Measurements from ENCODE around the gene USP13. TPM values are rescaled to one million over a fixed set of nuclear protein-coding genes. Genes with fewer than 3 reads are reported as not detected.
"Not testable (repeated sequence)": the region's sequence is repeated elsewhere in the genome, so short reads cannot be mapped to it uniquely, and the experiment has no call there.

USP13 gene
- total RNA-seq, 1 donor from 2014 or later, result 15.4 TPM

DNA sequence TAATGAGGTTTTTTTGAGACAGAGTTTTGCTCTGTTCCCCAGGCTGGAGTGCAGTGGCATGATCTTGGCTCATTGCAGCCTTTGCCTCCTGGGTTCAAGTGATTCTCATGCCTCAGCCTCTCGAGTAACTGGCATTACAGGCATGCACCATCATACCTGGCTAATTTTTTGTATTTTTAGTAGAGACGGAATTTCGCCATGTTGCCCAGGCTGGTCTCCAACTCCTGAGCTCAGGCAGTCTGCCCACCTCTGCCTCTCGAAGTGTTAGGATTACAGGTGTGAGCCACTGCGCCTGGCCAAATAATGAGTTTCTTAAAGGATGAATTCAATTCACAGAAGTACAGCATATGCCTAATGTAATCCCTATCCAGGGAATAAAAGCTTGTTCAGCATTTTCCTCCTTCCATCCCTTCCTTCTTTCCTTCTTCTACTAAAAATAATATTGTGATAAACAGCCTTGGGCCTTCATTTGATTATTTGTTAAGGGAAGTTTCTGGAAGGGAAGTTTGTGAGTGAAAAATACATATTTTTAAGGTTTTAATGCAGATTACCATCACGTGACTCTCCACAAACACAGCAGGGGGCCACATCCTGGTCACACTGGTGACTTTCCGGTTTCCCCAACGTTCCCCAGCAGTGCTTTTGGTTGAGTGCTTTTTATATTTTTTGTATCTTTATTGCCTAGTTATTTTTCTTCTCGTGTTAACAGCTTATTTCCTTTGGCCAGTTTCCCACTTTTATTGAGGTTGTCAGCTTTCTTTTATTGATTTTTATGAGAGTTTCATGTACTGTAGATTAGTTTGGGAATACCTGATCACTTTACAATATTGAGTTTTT is 116.8 kb downstream of the USP13 start:
- intact Hi-C loops (cut with DNase I), result no loop called here
- peaks cover 3% of the 10 kb centered on the region for H3K4me1 ChIP-seq
- H3K27ac ChIP-seq, result no peak overlapping the region
- H3K4me3 ChIP-seq, result no peak overlapping the region
- ATAC-seq (no peak), DNase-seq (no peak)
- TF ChIP-seq, protein P1, sequence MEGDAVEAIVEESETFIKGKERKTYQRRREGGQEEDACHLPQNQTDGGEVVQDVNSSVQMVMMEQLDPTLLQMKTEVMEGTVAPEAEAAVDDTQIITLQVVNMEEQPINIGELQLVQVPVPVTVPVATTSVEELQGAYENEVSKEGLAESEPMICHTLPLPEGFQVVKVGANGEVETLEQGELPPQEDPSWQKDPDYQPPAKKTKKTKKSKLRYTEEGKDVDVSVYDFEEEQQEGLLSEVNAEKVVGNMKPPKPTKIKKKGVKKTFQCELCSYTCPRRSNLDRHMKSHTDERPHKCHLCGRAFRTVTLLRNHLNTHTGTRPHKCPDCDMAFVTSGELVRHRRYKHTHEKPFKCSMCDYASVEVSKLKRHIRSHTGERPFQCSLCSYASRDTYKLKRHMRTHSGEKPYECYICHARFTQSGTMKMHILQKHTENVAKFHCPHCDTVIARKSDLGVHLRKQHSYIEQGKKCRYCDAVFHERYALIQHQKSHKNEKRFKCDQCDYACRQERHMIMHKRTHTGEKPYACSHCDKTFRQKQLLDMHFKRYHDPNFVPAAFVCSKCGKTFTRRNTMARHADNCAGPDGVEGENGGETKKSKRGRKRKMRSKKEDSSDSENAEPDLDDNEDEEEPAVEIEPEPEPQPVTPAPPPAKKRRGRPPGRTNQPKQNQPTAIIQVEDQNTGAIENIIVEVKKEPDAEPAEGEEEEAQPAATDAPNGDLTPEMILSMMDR (IDR thresholded peaks at IDR 0.05), result no peak
- H3K9me3 ChIP-seq, result no peaks in the 10 kb centered on the region
- H3K27me3 ChIP-seq, result no peaks in the 10 kb centered on the region
- H3K36me3 ChIP-seq, result peaks cover 32% of the 10 kb centered on the region

DNA sequence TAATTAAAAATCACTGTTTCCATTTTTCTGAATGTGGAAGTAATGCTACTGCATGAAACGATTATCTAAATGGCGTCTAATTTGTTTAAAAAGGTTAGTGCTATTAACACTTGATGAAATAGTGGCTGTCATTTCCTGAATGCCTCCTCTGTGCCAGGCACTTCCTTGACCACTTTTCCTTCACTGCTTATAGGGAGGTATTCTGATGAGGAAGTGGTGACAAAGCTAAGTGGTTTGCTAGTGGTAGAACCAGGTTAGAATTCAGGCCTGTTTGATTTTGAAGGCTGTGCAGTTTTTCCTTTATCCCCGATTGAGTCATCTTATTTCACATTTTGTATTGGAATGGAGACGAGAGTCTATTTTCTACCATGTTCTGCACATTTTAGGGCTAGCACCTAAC is 119.0 kb downstream of the USP13 start:
- no peak for DNase-seq
- H3K27ac ChIP-seq, result no peak overlapping the region
- H3K36me3 ChIP-seq, result peaks cover 13% of the 10 kb centered on the region
- TF ChIP-seq, protein P1 (IDR thresholded peaks at IDR 0.05), result no peak
- no peaks in the 10 kb centered on the region for H3K9me3 ChIP-seq
- H3K4me1 ChIP-seq, result peaks cover 3% of the 10 kb centered on the region
- intact Hi-C loops (cut with DNase I), result no loop called here
- no peaks in the 10 kb centered on the region for H3K27me3 ChIP-seq
- ATAC-seq, result peak; percentile 60
- no peak overlapping the region for H3K4me3 ChIP-seq

DNA sequence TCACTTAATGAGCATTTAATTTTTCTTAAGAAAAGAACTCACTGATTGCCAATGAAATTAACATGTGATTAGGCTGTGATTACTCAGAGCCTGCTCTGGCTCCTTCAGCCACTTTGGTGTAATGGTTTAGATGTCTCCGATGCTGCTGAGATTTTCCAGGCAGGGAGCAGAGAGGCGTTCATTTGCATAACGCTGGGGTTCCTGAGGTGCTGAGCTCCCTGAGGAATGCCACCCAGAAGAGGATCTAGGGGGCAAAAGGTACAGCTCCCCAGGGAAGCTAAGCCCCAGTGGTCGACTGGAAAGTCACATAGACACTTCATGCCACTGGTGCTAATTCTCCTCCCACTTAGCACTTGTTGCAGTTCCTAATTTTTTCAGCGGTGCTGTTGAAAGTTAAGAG is 119.5 kb downstream of the USP13 start:
- intact Hi-C loops (cut with DNase I), result no loop called here
- TF ChIP-seq, protein P1 (IDR thresholded peaks at IDR 0.05), result no peak
- peaks cover 8% of the 10 kb centered on the region for H3K36me3 ChIP-seq
- H3K4me3 ChIP-seq, result no peak overlapping the region
- no peaks in the 10 kb centered on the region for H3K9me3 ChIP-seq
- peaks cover 3% of the 10 kb centered on the region for H3K4me1 ChIP-seq
- DNase-seq, result no peak
- no peak overlapping the region for H3K27ac ChIP-seq
- ATAC-seq, result no peak
- H3K27me3 ChIP-seq, result no peaks in the 10 kb centered on the region

DNA sequence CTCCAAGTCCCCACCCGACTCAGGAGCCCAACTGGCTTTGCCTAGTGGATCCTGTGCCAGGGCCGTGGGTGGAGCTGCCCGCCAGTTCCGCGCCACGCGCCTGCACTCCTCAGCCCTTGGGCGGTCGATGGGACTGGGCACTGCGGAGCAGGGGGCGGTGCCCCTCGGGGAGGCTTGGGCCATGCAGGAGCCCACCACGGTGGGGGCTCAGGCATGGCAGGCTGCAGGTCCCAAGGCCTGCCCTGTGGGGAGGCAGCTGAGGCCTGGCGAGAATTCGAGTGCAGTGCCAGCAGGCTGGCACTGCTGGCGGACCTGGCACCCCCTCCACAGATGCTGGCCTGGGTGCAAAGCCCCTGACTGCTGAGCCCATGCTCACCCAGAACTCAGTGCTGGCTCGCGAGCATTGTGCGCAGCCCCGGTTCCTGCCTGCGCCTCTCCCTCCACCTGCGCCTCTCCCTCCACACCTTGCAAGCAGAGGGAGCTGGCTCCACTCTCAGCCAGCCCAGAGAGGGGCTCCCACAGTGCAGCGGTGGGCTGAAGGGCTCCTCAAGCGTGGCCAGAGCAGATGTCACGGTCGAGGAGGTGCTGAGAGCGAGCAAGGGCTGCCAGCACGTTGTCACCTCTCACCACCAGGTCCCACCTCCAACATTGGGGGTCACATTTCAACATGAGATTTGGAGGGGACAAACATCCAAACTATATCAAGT is 122.7 kb downstream of the USP13 start:
- intact Hi-C loops (cut with DNase I), result no loop called here
- DNase-seq (no peak), ATAC-seq (peak; percentile 21)
- no peaks in the 10 kb centered on the region for H3K27me3 ChIP-seq
- H3K27ac ChIP-seq, result no peak overlapping the region
- peaks cover 3% of the 10 kb centered on the region for H3K4me1 ChIP-seq
- H3K4me3 ChIP-seq, result no peak overlapping the region
- TF ChIP-seq, protein P1 (IDR thresholded peaks at IDR 0.05), result no peak
- no peaks in the 10 kb centered on the region for H3K36me3 ChIP-seq
- no peaks in the 10 kb centered on the region for H3K9me3 ChIP-seq

DNA sequence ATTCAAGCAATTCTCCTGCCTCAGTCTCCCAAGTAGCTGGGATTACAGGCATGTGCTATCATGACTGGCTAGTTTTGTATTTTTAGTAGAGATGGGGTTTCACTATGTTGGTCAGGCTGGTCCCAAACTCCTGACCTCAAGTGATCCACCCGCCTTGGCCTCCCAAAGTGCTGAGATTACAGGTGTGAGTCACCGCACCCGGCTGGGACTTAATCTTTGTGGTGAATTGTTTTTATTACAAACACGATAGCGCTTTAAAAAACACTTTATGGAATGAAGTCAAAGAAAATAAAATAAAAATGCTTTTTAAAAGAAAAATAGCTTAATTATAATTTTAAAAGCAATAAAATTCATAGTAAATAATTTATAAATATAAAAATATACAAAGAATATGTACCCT is 130.0 kb downstream of the USP13 start:
- DNase-seq; H3K27ac ChIP-seq; intact Hi-C loops (cut with DNase I); H3K27me3 ChIP-seq; H3K4me1 ChIP-seq; H3K36me3 ChIP-seq; ATAC-seq; H3K4me3 ChIP-seq; H3K9me3 ChIP-seq: not testable (repeated sequence)

DNA sequence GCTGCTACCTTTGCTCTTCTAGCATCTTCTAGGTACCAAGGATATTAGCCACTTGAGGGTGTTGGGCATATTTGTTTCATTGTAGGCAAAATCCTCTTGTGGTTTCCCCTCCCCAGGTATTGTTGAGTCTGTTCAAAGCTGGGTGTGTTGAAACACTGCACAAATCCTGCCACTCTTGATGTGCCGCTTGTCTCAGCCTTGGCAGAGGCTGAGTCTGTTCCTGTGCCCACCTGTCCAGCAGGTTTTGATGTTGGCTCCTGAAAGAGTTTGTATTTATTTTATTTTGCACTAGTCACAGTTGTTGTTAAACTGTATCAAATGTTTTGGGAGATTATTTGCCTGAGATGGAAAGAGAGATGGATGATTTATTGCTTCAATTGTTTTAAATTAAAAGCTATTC is 136.2 kb downstream of the USP13 start:
- no peak overlapping the region for H3K4me3 ChIP-seq
- H3K9me3 ChIP-seq, result no peaks in the 10 kb centered on the region
- DNase-seq (no peak), ATAC-seq (no peak)
- intact Hi-C loops (cut with DNase I), result no loop called here
- H3K36me3 ChIP-seq, result peaks cover 6% of the 10 kb centered on the region
- no peaks in the 10 kb centered on the region for H3K4me1 ChIP-seq
- no peaks in the 10 kb centered on the region for H3K27me3 ChIP-seq
- TF ChIP-seq, protein P1 (IDR thresholded peaks at IDR 0.05), result no peak
- H3K27ac ChIP-seq, result no peak overlapping the region

Measured in upper lobe of right lung (tissue), 1 donor.